SK-N-MC (cell line): Measurements from ENCODE around the gene RASSF4.

ENCODE experiments used
- DNase-seq: peaks from one replicate; pipeline ENCODE4 v3.0.0-alpha.2; 2011; ENCODE audit warnings: low read depth, low spot score
- H3K27ac ChIP-seq: fragments of 200-600 bp; sonication (generic); 2 replicates; pipeline ENCODE4 v1.5.1; 2016; ENCODE audit warnings: mixed run types
- H3K36me3 ChIP-seq: fragments of 200-600 bp; sonication (generic); 2 replicates; pipeline ENCODE4 v1.6.1; 2017; ENCODE audit warnings: antibody characterized with exemption, low read length, mixed read lengths; ENCODE audit not compliant: insufficient read depth
- H3K4me3 ChIP-seq: fragments of 200-600 bp; sonication (generic); 2 replicates; pipeline ENCODE4 v1.5.1; 2016
- H3K9ac ChIP-seq: fragments of 200-600 bp; sonication (generic); 2 replicates; pipeline ENCODE4 v1.8.0; 2017; ENCODE audit warnings: mixed run types, mixed read lengths; ENCODE audit not compliant: insufficient read length
- H3K9me3 ChIP-seq: fragments of 200-600 bp; sonication (generic); 2 replicates; pipeline ENCODE4 v1.6.1; 2017; ENCODE audit warnings: low read depth, mild to moderate bottlenecking, antibody characterized with exemption, low read length, moderate library complexity, mixed read lengths
- EZH2 ChIP-seq: fragments of 200-600 bp; sonication (generic); IDR thresholded peaks from one replicate; pipeline ENCODE4 v1.6.1; 2017; ENCODE audit warnings: antibody characterized with exemption
- FOXP2 ChIP-seq: optimal IDR thresholded peaks from 2 replicates; pipeline ENCODE3; 2011; ENCODE audit warnings: mild to moderate bottlenecking, moderate library complexity; ENCODE audit not compliant: insufficient read depth; ENCODE audit errors: extremely low read length, control extremely low read depth
- POLR2AphosphoS5 ChIP-seq: IDR thresholded peaks from 2 replicates; pipeline ENCODE4 v1.6.1; 2012; ENCODE audit warnings: mild to moderate bottlenecking, low read depth, low read length, borderline replicate concordance

Gene RASSF4

GRCh38 chr10:45040921-45041542, 81.4 kb downstream of the RASSF4 start:
- Histone ChIP-seq H3K9ac (no peak overlapping the region), H3K9me3 (no peaks in the 10 kb centered on the region), H3K4me3 (no peak overlapping the region), H3K36me3 (no peaks in the 10 kb centered on the region), H3K27ac (no peak overlapping the region)
- no peak for DNase-seq
- no peak for TF ChIP-seq POLR2AphosphoS5
- TF ChIP-seq EZH2, result no peak
- TF ChIP-seq FOXP2, result no peak

- TF ChIP-seq EZH2 (no peak), FOXP2 (no peak), POLR2AphosphoS5 (no peak)
- H3K9me3 ChIP-seq, result no peaks in the 10 kb centered on the region
- H3K9ac ChIP-seq, result no peak overlapping the region
- no peaks in the 10 kb centered on the region for H3K36me3 ChIP-seq
- DNase-seq, result no peak
- H3K4me3 ChIP-seq, result no peak overlapping the region
- no peak overlapping the region for H3K27ac ChIP-seq
These were observed 84.7 kb downstream of the RASSF4 start for GRCh38 chr10:45044290-45044689.
